ENCODE data around the gene AP4M1. TPM values are rescaled to one million over a fixed set of nuclear protein-coding genes. Genes with fewer than 3 reads are reported as not detected.

The AP4M1 gene
- total and polyA plus RNA-seq, 4 donors = 3.3 to 5.5 (median 4.8) TPM

GRCh38 chr7:100091411-100092181 lies 9.8 kb upstream of the AP4M1 start:
- Histone ChIP-seq H3K4me3 (ENCODE audit: low read depth in 1 of 3, low read length in 3 of 3) (no peak overlapping the region), H3K4me1 (ENCODE audit: control insufficient read depth in 4 of 4, insufficient read depth in 4 of 4, low read length in 3 of 4) (peaks cover 9 to 24% (median 13%) of the 10 kb centered on the region in 4 donors), H3K9me3 (ENCODE audit: control insufficient read depth in 4 of 4, low read length in 3 of 4) (no peaks in the 10 kb centered on the region), H3K36me3 (ENCODE audit: control insufficient read depth in 4 of 4, insufficient read depth in 3 of 4, low read depth in 1 of 4, low read length in 3 of 4) (peaks cover 22 to 63% (median 41%) of the 10 kb centered on the region in 4 donors), H3K9ac (ENCODE audit: low read depth in 1 of 2, low read length in 2 of 2) (no peak overlapping the region), H3K27me3 (ENCODE audit: control insufficient read depth in 4 of 4, insufficient read depth in 4 of 4, low read length in 3 of 4) (no peaks in the 10 kb centered on the region), H3K27ac (ENCODE audit: low read depth in 1 of 2, low read length in 2 of 2) (no peak overlapping the region)
- 73% methylated on average over 19 of the region's 19 CpGs for WGBS
- TF ChIP-seq FOXA2 (IDR thresholded peaks at IDR 0.05) (no peak), EGR1 (IDR thresholded peaks at IDR 0.05; ENCODE audit: low read depth in 2 of 2) (no peak), RXRA (IDR thresholded peaks at IDR 0.05) (no peak), CTCF (IDR thresholded peaks at IDR 0.05; ENCODE audit: low read depth, low read length, missing input control) (no peak), TAF1 (conservative IDR thresholded peaks at IDR 0.05) (no peak), HNF4G (IDR thresholded peaks at IDR 0.05) (no peak)
- TF ChIP-seq, protein P1, sequence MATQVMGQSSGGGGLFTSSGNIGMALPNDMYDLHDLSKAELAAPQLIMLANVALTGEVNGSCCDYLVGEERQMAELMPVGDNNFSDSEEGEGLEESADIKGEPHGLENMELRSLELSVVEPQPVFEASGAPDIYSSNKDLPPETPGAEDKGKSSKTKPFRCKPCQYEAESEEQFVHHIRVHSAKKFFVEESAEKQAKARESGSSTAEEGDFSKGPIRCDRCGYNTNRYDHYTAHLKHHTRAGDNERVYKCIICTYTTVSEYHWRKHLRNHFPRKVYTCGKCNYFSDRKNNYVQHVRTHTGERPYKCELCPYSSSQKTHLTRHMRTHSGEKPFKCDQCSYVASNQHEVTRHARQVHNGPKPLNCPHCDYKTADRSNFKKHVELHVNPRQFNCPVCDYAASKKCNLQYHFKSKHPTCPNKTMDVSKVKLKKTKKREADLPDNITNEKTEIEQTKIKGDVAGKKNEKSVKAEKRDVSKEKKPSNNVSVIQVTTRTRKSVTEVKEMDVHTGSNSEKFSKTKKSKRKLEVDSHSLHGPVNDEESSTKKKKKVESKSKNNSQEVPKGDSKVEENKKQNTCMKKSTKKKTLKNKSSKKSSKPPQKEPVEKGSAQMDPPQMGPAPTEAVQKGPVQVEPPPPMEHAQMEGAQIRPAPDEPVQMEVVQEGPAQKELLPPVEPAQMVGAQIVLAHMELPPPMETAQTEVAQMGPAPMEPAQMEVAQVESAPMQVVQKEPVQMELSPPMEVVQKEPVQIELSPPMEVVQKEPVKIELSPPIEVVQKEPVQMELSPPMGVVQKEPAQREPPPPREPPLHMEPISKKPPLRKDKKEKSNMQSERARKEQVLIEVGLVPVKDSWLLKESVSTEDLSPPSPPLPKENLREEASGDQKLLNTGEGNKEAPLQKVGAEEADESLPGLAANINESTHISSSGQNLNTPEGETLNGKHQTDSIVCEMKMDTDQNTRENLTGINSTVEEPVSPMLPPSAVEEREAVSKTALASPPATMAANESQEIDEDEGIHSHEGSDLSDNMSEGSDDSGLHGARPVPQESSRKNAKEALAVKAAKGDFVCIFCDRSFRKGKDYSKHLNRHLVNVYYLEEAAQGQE (IDR thresholded peaks at IDR 0.05) = no peak
- DNase-seq (ENCODE audit: low spot score) = no peak

GRCh38 chr7:100093054-100093453 lies 8.4 kb upstream of the AP4M1 start:
- H3K4me3 ChIP-seq (ENCODE audit: low read depth in 1 of 3, low read length in 3 of 3) = no peak overlapping the region
- DNase-seq (ENCODE audit: low spot score) = no peak
- peaks cover 29 to 74% (median 52%) of the 10 kb centered on the region in 4 donors for H3K36me3 ChIP-seq (ENCODE audit: control insufficient read depth in 4 of 4, insufficient read depth in 3 of 4, low read depth in 1 of 4, low read length in 3 of 4)
- WGBS = 75% methylated on average over 8 of the region's 8 CpGs
- peaks cover 7 to 21% (median 12%) of the 10 kb centered on the region in 4 donors for H3K4me1 ChIP-seq (ENCODE audit: control insufficient read depth in 4 of 4, insufficient read depth in 4 of 4, low read length in 3 of 4)
- no peaks in the 10 kb centered on the region for H3K27me3 ChIP-seq (ENCODE audit: control insufficient read depth in 4 of 4, insufficient read depth in 4 of 4, low read length in 3 of 4)
- H3K9ac ChIP-seq (ENCODE audit: low read depth in 1 of 2, low read length in 2 of 2) = no peak overlapping the region
- H3K9me3 ChIP-seq (ENCODE audit: control insufficient read depth in 4 of 4, low read length in 3 of 4) = no peaks in the 10 kb centered on the region
- no peak overlapping the region for H3K27ac ChIP-seq (ENCODE audit: low read depth in 1 of 2, low read length in 2 of 2)
- no peak for TF ChIP-seq HNF4A (conservative IDR thresholded peaks at IDR 0.05)
- no peak for TF ChIP-seq TAF1 (conservative IDR thresholded peaks at IDR 0.05)
- TF ChIP-seq GABPA (IDR thresholded peaks at IDR 0.05 in 1 of 2, conservative IDR thresholded peaks at IDR 0.05 in 1 of 2) = no peak
- TF ChIP-seq, protein P2, sequence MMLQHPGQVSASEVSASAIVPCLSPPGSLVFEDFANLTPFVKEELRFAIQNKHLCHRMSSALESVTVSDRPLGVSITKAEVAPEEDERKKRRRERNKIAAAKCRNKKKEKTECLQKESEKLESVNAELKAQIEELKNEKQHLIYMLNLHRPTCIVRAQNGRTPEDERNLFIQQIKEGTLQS (IDR thresholded peaks at IDR 0.05) = no peak
- TF ChIP-seq EGR1 (IDR thresholded peaks at IDR 0.05; ENCODE audit: low read depth in 2 of 2) = no peak
- TF ChIP-seq RXRA (IDR thresholded peaks at IDR 0.05) = no peak
- TF ChIP-seq YY1 (IDR thresholded peaks at IDR 0.05) = no peak
- no peak for TF ChIP-seq RAD21 (IDR thresholded peaks at IDR 0.05)
- no peak for TF ChIP-seq NR2F2 (IDR thresholded peaks at IDR 0.05)
- TF ChIP-seq JUND (IDR thresholded peaks at IDR 0.05) = no peak
- TF ChIP-seq, protein P1 (IDR thresholded peaks at IDR 0.05) = no peak
- TF ChIP-seq SP1 (IDR thresholded peaks at IDR 0.05) = no peak
- TF ChIP-seq FOXA2 (IDR thresholded peaks at IDR 0.05) = no peak
- TF ChIP-seq, protein P3, sequence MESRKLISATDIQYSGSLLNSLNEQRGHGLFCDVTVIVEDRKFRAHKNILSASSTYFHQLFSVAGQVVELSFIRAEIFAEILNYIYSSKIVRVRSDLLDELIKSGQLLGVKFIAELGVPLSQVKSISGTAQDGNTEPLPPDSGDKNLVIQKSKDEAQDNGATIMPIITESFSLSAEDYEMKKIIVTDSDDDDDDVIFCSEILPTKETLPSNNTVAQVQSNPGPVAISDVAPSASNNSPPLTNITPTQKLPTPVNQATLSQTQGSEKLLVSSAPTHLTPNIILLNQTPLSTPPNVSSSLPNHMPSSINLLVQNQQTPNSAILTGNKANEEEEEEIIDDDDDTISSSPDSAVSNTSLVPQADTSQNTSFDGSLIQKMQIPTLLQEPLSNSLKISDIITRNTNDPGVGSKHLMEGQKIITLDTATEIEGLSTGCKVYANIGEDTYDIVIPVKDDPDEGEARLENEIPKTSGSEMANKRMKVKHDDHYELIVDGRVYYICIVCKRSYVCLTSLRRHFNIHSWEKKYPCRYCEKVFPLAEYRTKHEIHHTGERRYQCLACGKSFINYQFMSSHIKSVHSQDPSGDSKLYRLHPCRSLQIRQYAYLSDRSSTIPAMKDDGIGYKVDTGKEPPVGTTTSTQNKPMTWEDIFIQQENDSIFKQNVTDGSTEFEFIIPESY (IDR thresholded peaks at IDR 0.05) = no peak
- TF ChIP-seq MAX (IDR thresholded peaks at IDR 0.05) = no peak
- TF ChIP-seq HNF4G (IDR thresholded peaks at IDR 0.05) = no peak
- no peak for TF ChIP-seq FOXA1 (IDR thresholded peaks at IDR 0.05)
